NT2/D1 (cell line): ENCODE measurements around the gene MTM1.

Source experiments
- SUZ12 ChIP-seq: IDR thresholded peaks from 2 replicates; pipeline ENCODE4 v1.6.1; 2011; ENCODE audit not compliant: insufficient read length, insufficient read depth; ENCODE audit errors: extremely low read depth
- YY1 ChIP-seq: IDR thresholded peaks from 2 replicates; pipeline ENCODE4 v1.6.1; 2011; ENCODE audit not compliant: insufficient read length, insufficient read depth
- ZNF274 ChIP-seq: IDR thresholded peaks from 2 replicates; pipeline ENCODE4 v1.6.1; 2011; ENCODE audit warnings: mild to moderate bottlenecking, low read depth, low read length

DNA sequence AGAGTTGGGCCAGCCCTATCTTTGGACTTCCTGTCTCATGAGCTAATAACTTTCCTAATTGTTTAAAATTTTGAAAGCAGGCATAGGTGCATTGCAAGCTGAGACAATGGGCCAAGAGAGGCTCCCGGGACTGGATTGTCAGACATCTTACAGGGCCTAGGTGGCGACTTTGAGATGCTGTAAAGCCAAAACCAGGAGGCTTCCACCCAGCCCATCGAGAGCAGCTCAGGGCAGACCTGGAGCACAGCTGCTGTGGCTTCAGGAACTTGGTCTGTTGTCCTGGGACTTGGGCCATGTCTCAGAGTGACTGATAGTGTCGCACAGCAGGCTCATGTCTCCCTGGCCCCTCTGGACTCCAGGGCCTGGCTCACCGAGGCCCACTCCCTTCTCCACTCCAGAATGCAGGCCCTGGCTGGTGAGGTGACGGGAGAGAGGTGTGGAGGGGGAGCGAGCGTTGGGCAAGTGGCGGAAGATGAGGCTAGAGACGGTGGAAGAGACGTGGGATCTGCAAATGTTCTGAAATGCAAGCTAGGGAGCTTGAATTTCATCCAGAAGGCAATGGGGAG is 24.1 kb upstream of the MTM1 start:
- TF ChIP-seq ZNF274 (no peak), YY1 (no peak), SUZ12 (no peak)
